GM12875 (cell line): ENCODE results near the gene RALY.

Source experiments
- H3K4me3 ChIP-seq: one replicate; pipeline ENCODE4 v1.5.1; 2011; ENCODE audit warnings: low read depth, low read length, control low read depth
- TF ChIP-seq, protein P1 (sequence below): IDR thresholded peaks from 2 replicates; pipeline ENCODE4 v1.5.1; 2011; ENCODE audit warnings: low read depth, mild to moderate bottlenecking, control low read depth, inconsistent platforms, low read length, moderate library complexity, borderline replicate concordance; ENCODE audit not compliant: insufficient read depth

RALY gene

GRCh38 chr20:34090645-34091044 lies 96.9 kb downstream of the RALY start:
- no peak overlapping the region for H3K4me3 ChIP-seq

DNA sequence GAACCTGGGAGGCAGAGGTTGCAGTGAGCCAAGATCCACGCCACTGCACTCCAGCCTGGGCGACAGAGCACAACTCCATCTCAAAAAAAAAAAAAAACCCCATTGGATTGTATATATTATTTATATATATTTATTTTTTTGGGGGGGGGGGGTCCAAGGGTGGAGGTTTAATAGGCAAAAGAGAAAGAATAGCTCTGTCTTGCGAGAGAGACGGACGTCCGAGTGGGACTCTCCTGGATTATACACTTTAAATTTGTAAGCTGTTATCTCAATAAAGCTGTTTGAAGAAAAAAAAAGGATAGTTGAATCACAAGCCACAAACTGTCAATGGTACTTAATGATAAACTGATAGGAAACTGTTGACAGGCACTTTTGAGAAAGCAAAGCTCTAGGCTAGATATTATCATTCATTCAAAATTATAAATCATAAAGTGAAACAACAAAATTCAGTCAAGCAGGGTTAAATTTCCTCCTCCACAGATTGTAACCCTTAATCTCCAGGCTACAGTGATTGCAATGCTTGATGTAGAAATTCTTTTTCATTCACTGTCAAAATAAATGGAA lies 98.0 kb downstream of the RALY start:
- H3K4me3 ChIP-seq, result no peak overlapping the region
- TF ChIP-seq, protein P1, sequence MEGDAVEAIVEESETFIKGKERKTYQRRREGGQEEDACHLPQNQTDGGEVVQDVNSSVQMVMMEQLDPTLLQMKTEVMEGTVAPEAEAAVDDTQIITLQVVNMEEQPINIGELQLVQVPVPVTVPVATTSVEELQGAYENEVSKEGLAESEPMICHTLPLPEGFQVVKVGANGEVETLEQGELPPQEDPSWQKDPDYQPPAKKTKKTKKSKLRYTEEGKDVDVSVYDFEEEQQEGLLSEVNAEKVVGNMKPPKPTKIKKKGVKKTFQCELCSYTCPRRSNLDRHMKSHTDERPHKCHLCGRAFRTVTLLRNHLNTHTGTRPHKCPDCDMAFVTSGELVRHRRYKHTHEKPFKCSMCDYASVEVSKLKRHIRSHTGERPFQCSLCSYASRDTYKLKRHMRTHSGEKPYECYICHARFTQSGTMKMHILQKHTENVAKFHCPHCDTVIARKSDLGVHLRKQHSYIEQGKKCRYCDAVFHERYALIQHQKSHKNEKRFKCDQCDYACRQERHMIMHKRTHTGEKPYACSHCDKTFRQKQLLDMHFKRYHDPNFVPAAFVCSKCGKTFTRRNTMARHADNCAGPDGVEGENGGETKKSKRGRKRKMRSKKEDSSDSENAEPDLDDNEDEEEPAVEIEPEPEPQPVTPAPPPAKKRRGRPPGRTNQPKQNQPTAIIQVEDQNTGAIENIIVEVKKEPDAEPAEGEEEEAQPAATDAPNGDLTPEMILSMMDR, result no peak

More at GRCh38 chr20:34090645-34091044, 96.9 kb downstream of the RALY start:
- TF ChIP-seq, protein P1, result no peak

DNA sequence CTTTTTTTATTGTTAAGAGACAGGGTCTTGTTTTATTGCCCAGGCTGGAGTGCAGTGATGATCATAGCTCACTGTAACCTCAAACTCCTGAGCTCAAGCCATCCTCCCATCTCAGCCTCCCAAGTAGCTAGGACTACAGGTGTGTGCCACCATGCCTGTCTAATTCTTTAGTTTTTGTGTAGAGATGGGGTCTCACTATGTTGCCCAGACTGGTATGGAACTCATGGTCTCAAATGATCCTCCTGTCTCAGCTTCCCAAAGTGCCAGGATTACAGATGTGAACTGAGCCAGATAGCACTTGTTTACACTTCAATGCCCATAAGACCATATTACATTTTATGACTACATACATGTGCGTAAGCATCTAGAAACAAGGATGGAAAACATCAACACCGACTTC lies 100.2 kb downstream of the RALY start:
- no peak overlapping the region for H3K4me3 ChIP-seq
- TF ChIP-seq, protein P1, result no peak

- H3K4me3 ChIP-seq, result no peak overlapping the region
- TF ChIP-seq, protein P1, result no peak
Observed at GRCh38 chr20:34095825-34096224, 102.1 kb downstream of the RALY start.

DNA sequence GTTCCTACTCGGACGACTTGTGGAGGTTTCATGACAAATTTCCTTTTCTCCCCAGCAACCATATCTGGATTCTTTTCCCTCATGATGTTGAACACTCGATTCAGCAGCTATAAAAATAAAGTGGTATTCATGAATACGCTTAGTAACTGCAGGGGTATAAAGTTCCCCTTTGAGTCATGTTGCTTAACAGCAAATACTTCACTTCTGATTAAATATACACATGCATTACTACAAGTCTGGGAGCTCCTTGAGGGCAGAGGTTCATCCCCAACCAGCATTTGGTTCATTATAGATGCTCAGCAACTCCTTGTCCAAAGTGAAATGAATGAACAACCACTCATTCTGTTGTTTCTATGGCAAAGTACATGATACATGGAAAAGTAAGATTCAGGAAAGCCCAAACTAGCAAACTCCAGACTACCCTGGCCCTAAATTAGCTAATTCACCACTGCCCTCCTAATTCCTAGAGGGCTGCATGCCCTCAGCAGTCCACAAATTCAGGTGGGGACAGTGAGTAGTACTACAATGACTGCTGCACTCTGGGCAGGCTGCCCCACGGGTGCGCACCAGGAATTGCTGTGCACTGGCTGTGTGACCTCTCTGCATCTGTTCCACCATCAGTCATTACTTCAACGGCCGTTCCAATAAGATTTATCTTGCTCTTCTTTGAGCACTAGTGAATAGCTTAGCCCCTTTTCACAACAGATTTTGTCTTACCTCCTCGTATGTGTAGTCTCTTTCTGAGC lies 103.2 kb downstream of the RALY start:
- TF ChIP-seq, protein P1, result no peak
- H3K4me3 ChIP-seq, result no peak overlapping the region

DNA sequence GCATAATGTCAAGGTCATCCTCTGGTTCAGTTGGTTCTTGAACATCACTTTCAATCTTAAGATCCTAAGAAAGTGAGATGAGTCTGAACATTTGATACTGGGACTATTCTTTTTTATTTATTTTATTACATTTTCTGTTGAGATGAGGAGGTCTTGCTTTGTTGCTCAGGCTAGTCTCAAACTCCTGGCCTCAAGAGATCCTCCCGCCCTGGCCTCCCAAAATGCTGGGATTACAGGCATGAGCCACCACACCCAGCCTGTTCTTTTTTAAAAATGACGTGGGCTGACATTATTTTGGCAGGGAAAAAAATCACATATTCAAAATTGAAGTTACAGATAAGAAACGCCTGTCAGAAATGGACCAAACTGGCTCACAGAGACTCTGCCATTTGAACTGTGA lies 104.9 kb downstream of the RALY start:
- TF ChIP-seq, protein P1, result no peak
- no peak overlapping the region for H3K4me3 ChIP-seq

DNA sequence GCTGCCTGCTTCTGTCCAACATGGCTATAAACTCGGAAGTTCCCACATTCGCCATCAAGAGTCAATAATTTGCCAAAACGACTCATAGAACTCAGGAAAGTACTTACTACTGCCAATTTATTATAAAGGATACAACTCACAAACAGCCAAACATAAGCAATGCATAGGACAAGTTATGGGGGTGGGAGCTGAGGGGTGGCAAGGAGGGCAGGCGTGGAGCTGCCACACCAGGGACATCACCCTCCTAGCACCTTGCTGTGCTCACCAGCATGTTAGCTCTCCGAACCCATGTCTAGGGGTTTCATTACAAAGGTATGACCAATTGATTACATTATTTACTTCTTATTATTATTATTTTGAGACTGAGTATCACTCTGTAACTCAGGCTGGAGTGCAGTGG lies 106.0 kb downstream of the RALY start:
- TF ChIP-seq, protein P1, result no peak
- no peak overlapping the region for H3K4me3 ChIP-seq
